GM12878 (cell line): Measurements from ENCODE around the gene INVS. TPM values are rescaled to one million over a fixed set of nuclear protein-coding genes. Genes with fewer than 3 reads are reported as not detected.

Source experiments
- ATAC-seq: fragments of 200-7000 bp; cut with Tn5 transposase; 3 replicates; pipeline ENCODE4 v1.9.1; 2020; ENCODE audit warnings: mild to moderate bottlenecking, moderate library complexity
- BruUV-seq: library from RNA; stranded (reverse); fragments of 400-500 nt; replicated peaks from 2 replicates; lab custom pipeline; 2021; lab: Mats Ljungman, UMichigan
- CTCF ChIA-PET: fragments of 300-600 bp; sonication (Branson Sonifier 250); formaldehyde crosslinking; extraction: SDS; loops from one replicate; lab custom pipeline; 2021; ENCODE audit warnings: inconsistent platforms; lab: Yijun Ruan, JAX
- POLR2A ChIA-PET: fragments of 350-600 bp; formaldehyde crosslinking; extraction: SDS; loops from one replicate; lab custom pipeline; 2021; ENCODE audit warnings: inconsistent platforms; lab: Charles Lee
- RAD21 ChIA-PET: fragments of 300-600 bp; sonication (Branson Sonifier 250); formaldehyde crosslinking; loops from one replicate; lab custom pipeline; 2023; ENCODE audit warnings: antibody characterized with exemption; ENCODE audit not compliant: unreplicated experiment; lab: Charles Lee
- SMC1A ChIA-PET: fragments of 300-600 bp; sonication (Branson Sonifier 250); formaldehyde crosslinking; loops from one replicate; lab custom pipeline; 2023; ENCODE audit not compliant: unreplicated experiment, uncharacterized antibody; lab: Charles Lee
- DNase-seq: peaks from one replicate; pipeline ENCODE4 v3.0.0-alpha.2; 2011; ENCODE audit warnings: low read depth, low spot score
- FAIRE-seq: peaks from 3 replicates; lab custom pipeline; 2011; peaks lifted over from hg19 to GRCh38; lab: Jason Lieb, UNC
- H2AFZ ChIP-seq: 2 replicates; pipeline ENCODE4 v1.6.0; 2011; ENCODE audit warnings: low read depth, low read length, control low read depth; ENCODE audit not compliant: control insufficient read depth
- H3K27ac ChIP-seq: 2 replicates; pipeline ENCODE4 v1.5.1; 2011; ENCODE audit warnings: control low read depth; ENCODE audit not compliant: control insufficient read depth, insufficient read depth
- H3K27me3 ChIP-seq, 2 experiments: replicated peaks in 1 of 2; 2 replicates each; pipeline versions ENCODE4 v1.6.0 to v1.6.1; 2011; ENCODE audit warnings: low read length in 1 of 2; ENCODE audit not compliant: control insufficient read depth in 2 of 2, insufficient read depth in 2 of 2
- H3K36me3 ChIP-seq, 2 experiments: 2 replicates each; pipeline ENCODE4 v1.5.1; 2011; ENCODE audit warnings: low read length in 1 of 2; ENCODE audit not compliant: control insufficient read depth in 2 of 2, insufficient read depth in 2 of 2
- H3K4me1 ChIP-seq: 2 replicates; pipeline ENCODE4 v1.6.1; 2011; ENCODE audit warnings: mild to moderate bottlenecking, low read length, moderate library complexity, mixed read lengths; ENCODE audit not compliant: control insufficient read depth, insufficient read depth
- H3K4me2 ChIP-seq: 2 replicates; pipeline ENCODE4 v1.6.0; 2011; ENCODE audit warnings: control low read depth; ENCODE audit not compliant: control insufficient read depth, insufficient read depth
- H3K4me3 ChIP-seq: fragments of 200-600 bp; sonication (generic); 2 replicates; pipeline ENCODE4 v1.5.1; 2016
- H3K79me2 ChIP-seq: 2 replicates; pipeline ENCODE4 v1.6.0; 2011; ENCODE audit warnings: low read length; ENCODE audit not compliant: control insufficient read depth, insufficient read depth
- H3K9ac ChIP-seq: 2 replicates; pipeline ENCODE4 v1.8.0; 2011; ENCODE audit warnings: low read length, control low read depth, mixed read lengths; ENCODE audit not compliant: control insufficient read depth, insufficient read depth
- H3K9me3 ChIP-seq: replicated peaks from 3 replicates; pipeline ENCODE4 v1.5.1; 2011; ENCODE audit warnings: mild to moderate bottlenecking, low read length; ENCODE audit not compliant: control insufficient read depth, insufficient read depth
- H4K20me1 ChIP-seq: 2 replicates; pipeline ENCODE4 v1.6.0; 2011; ENCODE audit not compliant: control insufficient read depth, insufficient read depth
- BCLAF1 ChIP-seq: fragments of 450-650 bp; IDR thresholded peaks from 2 replicates; pipeline ENCODE4 v1.6.1; 2017; ENCODE audit warnings: antibody characterized with exemption, mild to moderate bottlenecking, moderate library complexity
- CBX5 ChIP-seq: sonication (generic); IDR thresholded peaks from 2 replicates; pipeline ENCODE4 v1.6.1; 2016; ENCODE audit warnings: low read depth, moderate library complexity, mild to moderate bottlenecking, inconsistent platforms
- E4F1 ChIP-seq: fragments of 450-650 bp; IDR thresholded peaks from 2 replicates; pipeline ENCODE4 v1.6.1; 2018; ENCODE audit warnings: borderline replicate concordance, mild to moderate bottlenecking; ENCODE audit not compliant: partially characterized antibody
- FOS ChIP-seq: IDR thresholded peaks from 3 replicates; pipeline ENCODE4 v1.6.1; 2011; ENCODE audit warnings: borderline replicate concordance; ENCODE audit not compliant: insufficient read length; ENCODE audit errors: extremely low read depth
- MEF2B ChIP-seq: fragments of 450-650 bp; IDR thresholded peaks from 2 replicates; pipeline ENCODE4 v1.6.1; 2018; ENCODE audit warnings: mild to moderate bottlenecking, moderate library complexity; ENCODE audit not compliant: partially characterized antibody, poor library complexity, severe bottlenecking
- MTA3 ChIP-seq: IDR thresholded peaks from 2 replicates; pipeline ENCODE4 v1.6.1; 2012; ENCODE audit warnings: low read length, inconsistent platforms, borderline replicate concordance
- NFIC ChIP-seq: IDR thresholded peaks from 2 replicates; pipeline ENCODE4 v1.6.1; 2012; ENCODE audit warnings: low read depth, mild to moderate bottlenecking, inconsistent platforms, low read length, moderate library complexity
- POLR2AphosphoS5 ChIP-seq: IDR thresholded peaks from 2 replicates; pipeline ENCODE4 v1.6.1; 2011; ENCODE audit warnings: mild to moderate bottlenecking, low read length, inconsistent platforms
- POU2F2 ChIP-seq: IDR thresholded peaks from 3 replicates; pipeline ENCODE4 v1.6.1; 2011; ENCODE audit warnings: low read depth, mild to moderate bottlenecking, low read length, borderline replicate concordance
- TAF1 ChIP-seq: IDR thresholded peaks from 2 replicates; pipeline ENCODE4 v1.6.1; 2011; ENCODE audit warnings: mild to moderate bottlenecking, low read depth, low read length, borderline replicate concordance
- WRNIP1 ChIP-seq: IDR thresholded peaks from 2 replicates; pipeline ENCODE4 v1.6.1; 2011; ENCODE audit warnings: low read depth, low read length, improper control_type of control experiment, borderline replicate concordance
- ZBTB4 ChIP-seq: fragments of 450-650 bp; formaldehyde crosslinking; IDR thresholded peaks from 2 replicates; pipeline ENCODE4 v1.4.0; 2022; ENCODE audit warnings: mild to moderate bottlenecking, moderate library complexity
- WGBS: methylation state at CpG from one replicate; pipeline ENCODE4 v1.1.6; 2016; ENCODE audit warnings: low lambda C conversion rate; ENCODE audit not compliant: insufficient replicate concordance, insufficient coverage; ENCODE audit errors: missing lambda C conversion rate; 5-methylcytosine and 5-hydroxymethylcytosine counted together
- in situ Hi-C: fragments of 300-500 bp; cut with MboI; formaldehyde crosslinking; loops from 9 replicates; pipeline ENCODE4 v1.14.3; 2018; ENCODE audit warnings: mixed read lengths
- intact Hi-C: fragments of 100-400 bp; cut with micrococcal nuclease; formaldehyde crosslinking; loops from one replicate; pipeline ENCODE4 v1.14.2; 2022; ENCODE audit not compliant: unreplicated experiment
- polyA plus RNA-seq, 11 experiments: library from polyadenylated mRNA; depleted of rRNA in 4 of 11; unstranded in 6 of 11; stranded (reverse) in 5 of 11; fragments of >200 nt; fragmentation: Nextera tagmentation in 4 of 11; fragmentation: Illumina TruSeq in 1 of 11; extraction: Ambion mirVana in 4 of 11; extraction: Trizol in 1 of 11; gene quantifications; 1 replicate in 1 of 11; 2 replicates in 10 of 11; pipeline versions ENCODE4 v1.2.1 to v1.2.3, GENCODE V29; 2011 to 2016; ENCODE audit warnings: inconsistent platforms in 2 of 11, missing spikeins in 2 of 11, low read depth in 1 of 11
- total RNA-seq, 4 experiments: library from RNA; depleted of rRNA in 3 of 4; stranded (reverse); fragments of >200 nt in 3 of 4; fragmentation: Illumina TruSeq in 1 of 4; extraction: Trizol in 1 of 4; gene quantifications; 2 replicates each; pipeline versions ENCODE4 v1.2.1 to v1.2.3, GENCODE V29; 2013 to 2021
- TF ChIP-seq, protein P1 (sequence below): fragments of 450-650 bp; IDR thresholded peaks from 2 replicates; pipeline ENCODE4 v1.6.1; 2016; ENCODE audit warnings: mild to moderate bottlenecking

INVS gene
- total and polyA plus RNA-seq, 10 of the 15 experiments (the other 5 are each of a cell fraction or from before 2014, with no cell fraction given) = 0.93 to 20.8 (median 13.2) TPM

GRCh38 chr9:100084128-100084453 lies 15.0 kb upstream of the INVS start:
- Histone ChIP-seq H3K4me2 (peak overlapping the region; percentile 96), H3K27me3 (no peaks in the 10 kb centered on the region), H3K36me3 (no peaks in the 10 kb centered on the region; a peak in 1 of 4 replicates), H2AFZ (no peak overlapping the region), H3K4me1 (peaks cover 32% of the 10 kb centered on the region), H3K9me3 (no peaks in the 10 kb centered on the region), H3K27ac (peak overlapping the region; percentile 94), H3K4me3 (peak overlapping the region; percentile 61), H3K9ac (peak overlapping the region; percentile 49), H3K79me2 (peaks cover 94% of the 10 kb centered on the region), H4K20me1 (0 out of 2 replicates have a peak, but pooled peaks cover 2% of the 10 kb centered on the region)
- no TSS peak for BruUV-seq
- intact Hi-C loops = loop anchor here (1.0 to 5.0 kb wide), 3 partner anchors 15 to 262 kb away; partner anchors contain the start of genes INVS and NR4A3
- in situ Hi-C loops = no loop called here
- FAIRE-seq = peak; percentile 13
- SMC1A ChIA-PET = interaction anchor here (0.5 to 5.2 kb wide), 11 partner anchors 9 to 219 kb away, joined by 3 to 63 read pairs (median 7); no protein-coding TSS in a partner anchor
- RAD21 ChIA-PET = interaction anchor here (0.9 to 4.5 kb wide), 15 partner anchors 11 to 265 kb away, joined by 3 to 39 read pairs (median 5); no protein-coding TSS in a partner anchor
- ATAC-seq = peak; percentile 74
- 0% methylated on average over 1 of the region's 1 CpG for WGBS
- DNase-seq = peak; percentile 62
- POLR2A ChIA-PET = interaction anchor here (0.8 to 1.7 kb wide), 6 partner anchors 12 to 260 kb away, joined by 3 to 5 read pairs (median 3); no protein-coding TSS in a partner anchor
- CTCF ChIA-PET = interaction anchor here (0.7 to 5.4 kb wide), 11 partner anchors 12 to 899 kb away, joined by 3 to 35 read pairs (median 3); partner anchors contain the start of gene ERP44
- TF ChIP-seq E4F1 (no peak), POU2F2 (peak; percentile 80), MTA3 (no peak), NFIC (no peak; the same call in 1 of the 2 replicates), FOS (no peak), MEF2B (no peak), CBX5 (0 out of 2 replicates have a peak, but pooled peaks have one; percentile 12), BCLAF1 (no peak), ZBTB4 (CRISPR knock-in tag) (no peak), TAF1 (0 out of 2 replicates have a peak, but pooled peaks have one; percentile 22), WRNIP1 (no peak), POLR2AphosphoS5 (no peak)
- TF ChIP-seq, protein P1, sequence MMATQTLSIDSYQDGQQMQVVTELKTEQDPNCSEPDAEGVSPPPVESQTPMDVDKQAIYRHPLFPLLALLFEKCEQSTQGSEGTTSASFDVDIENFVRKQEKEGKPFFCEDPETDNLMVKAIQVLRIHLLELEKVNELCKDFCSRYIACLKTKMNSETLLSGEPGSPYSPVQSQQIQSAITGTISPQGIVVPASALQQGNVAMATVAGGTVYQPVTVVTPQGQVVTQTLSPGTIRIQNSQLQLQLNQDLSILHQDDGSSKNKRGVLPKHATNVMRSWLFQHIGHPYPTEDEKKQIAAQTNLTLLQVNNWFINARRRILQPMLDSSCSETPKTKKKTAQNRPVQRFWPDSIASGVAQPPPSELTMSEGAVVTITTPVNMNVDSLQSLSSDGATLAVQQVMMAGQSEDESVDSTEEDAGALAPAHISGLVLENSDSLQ = peak; percentile 87
